ENCODE data around the gene NFIC.

The NFIC gene

DNA sequence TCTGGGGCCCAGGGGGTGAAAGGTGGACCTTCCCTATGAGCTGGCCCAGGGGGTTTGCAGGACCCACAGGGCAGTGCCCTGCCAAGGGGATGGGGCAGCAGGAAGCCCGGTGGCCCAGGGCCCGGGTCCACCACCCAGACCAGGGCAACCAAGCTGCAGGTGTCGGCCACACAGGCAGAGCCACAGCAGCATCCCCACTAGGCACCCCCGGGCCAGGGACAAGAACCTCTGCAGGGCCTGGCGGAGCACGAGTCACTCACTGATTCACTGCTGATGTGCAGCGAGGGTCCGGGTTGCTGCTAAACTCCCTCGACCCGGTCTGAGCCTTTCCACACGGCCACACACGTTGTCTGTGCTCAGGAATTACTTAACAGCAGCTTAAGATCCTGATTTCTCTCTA, 148.5 kb downstream of the NFIC start:
- Histone ChIP-seq H3K4me2 (ENCODE audit: low read depth, low read length, poor library complexity, severe bottlenecking) (no peak overlapping the region), H3F3A (ENCODE audit: low read depth) (no peaks in the 10 kb centered on the region)

DNA sequence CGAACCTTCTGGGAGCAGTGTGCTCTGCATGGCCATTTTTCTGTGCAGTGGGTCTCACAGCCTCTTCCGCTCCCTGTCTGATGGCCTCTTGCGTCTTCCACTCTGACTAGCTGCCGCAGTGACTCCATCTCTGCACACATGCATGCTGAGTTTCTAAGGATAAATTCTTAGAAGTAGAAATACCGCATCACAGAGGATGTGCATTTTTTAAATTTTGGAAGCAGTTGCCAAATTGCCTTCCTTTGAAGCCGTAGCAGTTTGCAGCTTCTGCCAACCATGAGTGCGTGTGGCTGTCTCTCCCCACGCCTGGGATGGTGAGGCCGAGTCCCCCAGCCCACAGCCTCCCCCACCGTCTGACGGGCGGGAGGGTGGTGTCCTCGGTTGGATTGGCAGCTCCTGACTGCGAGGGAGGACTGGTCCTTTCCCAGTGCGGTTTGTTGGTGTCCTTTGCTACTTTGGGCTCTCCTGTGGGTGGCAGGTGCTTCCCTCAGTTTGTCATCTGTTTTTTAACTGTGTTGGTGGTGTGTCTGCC, 149.6 kb downstream of the NFIC start:
- Histone ChIP-seq H3K4me2 (ENCODE audit: low read depth, low read length, poor library complexity, severe bottlenecking) (no peak overlapping the region), H3K79me2 (ENCODE audit: insufficient read depth, low read length) (peaks cover 100% of the 10 kb centered on the region)

More for the DNA sequence above, 148.5 kb downstream of the NFIC start:
- peaks cover 100% of the 10 kb centered on the region for H3K79me2 ChIP-seq (ENCODE audit: insufficient read depth, low read length)
- H3K36me3 ChIP-seq (ENCODE audit: insufficient read depth, low read length), result peaks cover 15% of the 10 kb centered on the region; the same call in 1 of the 2 replicates
- H3K9ac ChIP-seq (ENCODE audit: low read depth, low read length, poor library complexity, severe bottlenecking), result no peak overlapping the region
- H3K9me2 ChIP-seq (replicated peaks; ENCODE audit: low read depth, low read length), result no peaks in the 10 kb centered on the region
- no peak overlapping the region for H3K4me3 ChIP-seq (ENCODE audit: low read length, poor library complexity, severe bottlenecking)
- no peak for TF ChIP-seq EZH2phosphoT487 (IDR thresholded peaks at IDR 0.05; ENCODE audit: borderline replicate concordance)
- TF ChIP-seq, protein P1, sequence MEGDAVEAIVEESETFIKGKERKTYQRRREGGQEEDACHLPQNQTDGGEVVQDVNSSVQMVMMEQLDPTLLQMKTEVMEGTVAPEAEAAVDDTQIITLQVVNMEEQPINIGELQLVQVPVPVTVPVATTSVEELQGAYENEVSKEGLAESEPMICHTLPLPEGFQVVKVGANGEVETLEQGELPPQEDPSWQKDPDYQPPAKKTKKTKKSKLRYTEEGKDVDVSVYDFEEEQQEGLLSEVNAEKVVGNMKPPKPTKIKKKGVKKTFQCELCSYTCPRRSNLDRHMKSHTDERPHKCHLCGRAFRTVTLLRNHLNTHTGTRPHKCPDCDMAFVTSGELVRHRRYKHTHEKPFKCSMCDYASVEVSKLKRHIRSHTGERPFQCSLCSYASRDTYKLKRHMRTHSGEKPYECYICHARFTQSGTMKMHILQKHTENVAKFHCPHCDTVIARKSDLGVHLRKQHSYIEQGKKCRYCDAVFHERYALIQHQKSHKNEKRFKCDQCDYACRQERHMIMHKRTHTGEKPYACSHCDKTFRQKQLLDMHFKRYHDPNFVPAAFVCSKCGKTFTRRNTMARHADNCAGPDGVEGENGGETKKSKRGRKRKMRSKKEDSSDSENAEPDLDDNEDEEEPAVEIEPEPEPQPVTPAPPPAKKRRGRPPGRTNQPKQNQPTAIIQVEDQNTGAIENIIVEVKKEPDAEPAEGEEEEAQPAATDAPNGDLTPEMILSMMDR (conservative IDR thresholded peaks at IDR 0.05; ENCODE audit: low read length), result no peak
- peaks cover 7% of the 10 kb centered on the region for H3K4me1 ChIP-seq (ENCODE audit: insufficient read depth, low read length, poor library complexity, severe bottlenecking)
- no peak overlapping the region for H2AFZ ChIP-seq (ENCODE audit: low read length)
- peaks cover 75% of the 10 kb centered on the region for H4K20me1 ChIP-seq (ENCODE audit: insufficient read depth, low read length, poor library complexity, severe bottlenecking)
- H3K9me3 ChIP-seq (ENCODE audit: insufficient read depth, low read depth, low read length), result no peaks in the 10 kb centered on the region
- H3K27me3 ChIP-seq (ENCODE audit: insufficient read depth, low read length, poor library complexity, severe bottlenecking), result no peaks in the 10 kb centered on the region

DNA sequence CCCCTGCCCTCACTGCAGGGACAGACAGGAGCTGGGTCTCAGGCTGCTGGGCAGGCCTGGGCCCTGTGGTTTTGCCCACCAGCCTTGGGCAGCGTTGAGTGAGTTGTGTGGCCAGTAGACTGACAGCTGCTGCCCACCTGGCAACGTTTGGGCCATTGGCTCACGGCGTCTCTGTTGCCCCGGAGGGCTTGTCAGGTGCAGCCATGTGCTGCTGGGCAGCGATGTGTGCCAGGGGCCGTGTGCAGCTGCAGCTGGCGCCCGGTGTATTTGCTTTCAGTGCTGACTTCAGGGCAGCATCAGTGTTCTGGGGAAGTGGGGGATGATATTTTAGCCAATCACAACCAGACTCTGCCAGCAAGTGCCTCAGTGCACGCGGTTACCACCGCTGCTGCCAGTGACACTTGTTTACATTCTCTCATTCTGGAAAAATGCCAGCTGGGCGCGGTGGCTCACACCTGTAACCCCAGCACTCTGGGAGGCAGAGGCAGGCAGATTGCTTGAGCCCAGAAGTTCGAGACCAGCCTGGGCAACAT, 150.4 kb downstream of the NFIC start:
- Histone ChIP-seq H4K20me1 (ENCODE audit: insufficient read depth, low read length, poor library complexity, severe bottlenecking) (peaks cover 67% of the 10 kb centered on the region), H3K9me3 (ENCODE audit: insufficient read depth, low read depth, low read length) (no peaks in the 10 kb centered on the region), H3K4me2 (ENCODE audit: low read depth, low read length, poor library complexity, severe bottlenecking) (no peak overlapping the region), H2AFZ (ENCODE audit: low read length) (no peak overlapping the region), H3K4me3 (ENCODE audit: low read length, poor library complexity, severe bottlenecking) (no peak overlapping the region), H3K27me3 (ENCODE audit: insufficient read depth, low read length, poor library complexity, severe bottlenecking) (no peaks in the 10 kb centered on the region), H3F3A (ENCODE audit: low read depth) (no peaks in the 10 kb centered on the region), H3K9ac (ENCODE audit: low read depth, low read length, poor library complexity, severe bottlenecking) (no peak overlapping the region), H3K79me2 (ENCODE audit: insufficient read depth, low read length) (peaks cover 99% of the 10 kb centered on the region), H3K9me2 (replicated peaks; ENCODE audit: low read depth, low read length) (no peaks in the 10 kb centered on the region), H3K4me1 (ENCODE audit: insufficient read depth, low read length, poor library complexity, severe bottlenecking) (no peaks in the 10 kb centered on the region), H3K36me3 (ENCODE audit: insufficient read depth, low read length) (peaks cover 21% of the 10 kb centered on the region; the same call in 1 of the 2 replicates)
- TF ChIP-seq EZH2phosphoT487 (IDR thresholded peaks at IDR 0.05; ENCODE audit: borderline replicate concordance), result no peak
- TF ChIP-seq, protein P1 (conservative IDR thresholded peaks at IDR 0.05; ENCODE audit: low read length), result no peak

More for the DNA sequence above, 149.6 kb downstream of the NFIC start:
- Histone ChIP-seq H3K4me1 (ENCODE audit: insufficient read depth, low read length, poor library complexity, severe bottlenecking) (no peaks in the 10 kb centered on the region), H3K27me3 (ENCODE audit: insufficient read depth, low read length, poor library complexity, severe bottlenecking) (no peaks in the 10 kb centered on the region), H2AFZ (ENCODE audit: low read length) (no peak overlapping the region), H3F3A (ENCODE audit: low read depth) (no peaks in the 10 kb centered on the region), H3K9ac (ENCODE audit: low read depth, low read length, poor library complexity, severe bottlenecking) (no peak overlapping the region), H3K9me3 (ENCODE audit: insufficient read depth, low read depth, low read length) (no peaks in the 10 kb centered on the region), H4K20me1 (ENCODE audit: insufficient read depth, low read length, poor library complexity, severe bottlenecking) (peaks cover 72% of the 10 kb centered on the region), H3K36me3 (ENCODE audit: insufficient read depth, low read length) (peaks cover 18% of the 10 kb centered on the region; the same call in 1 of the 2 replicates), H3K4me3 (ENCODE audit: low read length, poor library complexity, severe bottlenecking) (no peak overlapping the region), H3K9me2 (replicated peaks; ENCODE audit: low read depth, low read length) (no peaks in the 10 kb centered on the region)
- TF ChIP-seq, protein P1 (conservative IDR thresholded peaks at IDR 0.05; ENCODE audit: low read length), result no peak

Data from Loucy (cell line).